LHCN-M2 (cell line): Measurements from ENCODE around the gene HOXB6. TPM values are rescaled to one million over a fixed set of nuclear protein-coding genes. Genes with fewer than 3 reads are reported as not detected.

Experiments used
- DNase-seq: peaks from one replicate; pipeline ENCODE4 v3.0.0-alpha.2; 2012; ENCODE audit warnings: low read depth
- total RNA-seq: library from RNA; depleted of rRNA; stranded (reverse); fragments of >200 nt; gene quantifications from 2 replicates; pipeline ENCODE4 v1.2.3, GENCODE V29; 2014

Gene HOXB6
- total RNA-seq, 1 experiment from 2014 or later: 24.9 TPM

DNA sequence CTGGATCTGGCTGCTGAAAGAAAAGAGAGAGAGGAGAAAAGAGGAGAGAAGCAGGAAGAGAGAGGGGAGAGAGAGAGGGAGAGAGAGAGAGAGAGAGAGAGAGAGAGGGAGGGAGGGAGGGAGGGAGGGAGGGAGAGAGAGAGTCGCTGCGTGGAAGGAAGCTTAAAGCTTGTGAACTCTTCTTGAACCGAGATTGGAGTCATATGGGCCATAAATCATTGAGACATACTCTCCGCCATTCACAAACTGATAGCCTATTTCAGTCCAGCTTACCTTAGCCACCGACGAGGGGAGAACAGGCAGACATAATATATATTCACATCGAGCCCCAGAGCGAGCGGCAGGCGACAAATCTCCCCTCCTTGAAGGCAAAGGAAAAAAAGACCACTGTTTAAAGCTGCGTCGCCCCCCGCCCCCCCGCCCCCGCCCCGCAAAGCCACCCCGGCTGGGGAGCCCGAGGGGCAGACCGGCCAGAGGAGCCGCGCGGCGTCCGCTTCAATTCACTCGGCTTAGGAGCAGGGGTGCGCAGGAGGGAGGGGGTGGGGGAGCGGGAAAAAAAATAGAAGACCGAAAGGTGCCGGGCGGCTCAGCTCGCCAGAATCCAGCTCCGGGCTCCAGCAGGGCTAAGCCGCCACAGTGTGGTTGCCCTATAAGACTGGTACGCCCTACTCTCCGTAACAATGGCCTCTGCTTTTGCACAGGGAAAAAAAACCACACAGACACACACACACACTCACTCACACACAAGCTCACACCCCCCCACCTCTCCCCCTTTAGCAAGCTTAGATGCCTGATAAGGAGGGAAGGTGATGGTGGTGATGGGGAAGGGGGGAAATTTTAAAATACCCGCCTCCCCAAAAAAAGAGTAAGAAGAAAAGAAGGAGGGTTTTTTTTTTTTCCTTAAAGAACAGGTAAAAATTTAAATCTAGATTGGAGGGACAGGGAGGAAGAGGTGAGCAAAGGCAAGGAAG is 49.2 kb downstream of the HOXB6 start:
- DNase-seq: peak; percentile 70

DNA sequence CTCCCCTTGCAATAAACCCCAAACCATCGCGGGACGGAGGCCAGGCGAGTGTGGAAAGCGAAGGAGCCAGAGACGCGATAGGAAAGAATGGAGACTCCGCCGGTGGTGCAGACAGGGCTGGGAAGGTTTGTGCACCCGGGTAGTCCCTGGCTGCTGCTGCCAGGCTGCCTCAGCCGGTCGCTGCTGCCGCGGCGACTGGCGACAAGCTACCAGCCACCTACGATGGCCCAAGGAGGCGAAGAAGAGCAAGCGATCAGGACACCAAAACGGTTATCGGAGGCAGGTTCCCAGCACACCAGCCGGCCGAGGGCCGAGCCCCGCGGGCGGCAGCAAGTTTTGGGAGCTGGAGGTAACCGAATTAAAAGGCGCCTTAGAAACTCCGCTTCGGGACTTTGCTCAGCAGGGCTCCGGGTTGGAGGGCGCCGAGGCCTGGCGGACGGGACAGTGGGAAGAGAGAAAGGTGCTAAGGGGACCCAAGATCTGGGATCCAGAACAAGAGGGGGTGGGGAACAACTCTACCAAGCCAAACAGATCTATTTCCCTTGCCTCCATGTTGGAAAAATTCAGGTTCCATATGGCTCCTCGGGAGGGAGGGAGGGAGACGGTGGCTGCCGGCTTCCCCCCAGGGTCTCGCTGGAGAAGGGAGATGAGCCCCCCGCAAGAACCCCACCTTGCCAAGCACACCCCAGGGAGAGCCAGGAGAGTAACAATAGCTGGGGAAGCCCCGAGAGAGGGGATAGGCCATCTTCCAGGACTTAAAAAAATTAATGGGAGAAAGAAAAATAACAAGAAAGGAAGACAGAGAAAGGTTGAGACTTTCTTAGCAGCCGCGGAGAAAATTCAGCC is 50.2 kb downstream of the HOXB6 start:
- no peak for DNase-seq

DNA sequence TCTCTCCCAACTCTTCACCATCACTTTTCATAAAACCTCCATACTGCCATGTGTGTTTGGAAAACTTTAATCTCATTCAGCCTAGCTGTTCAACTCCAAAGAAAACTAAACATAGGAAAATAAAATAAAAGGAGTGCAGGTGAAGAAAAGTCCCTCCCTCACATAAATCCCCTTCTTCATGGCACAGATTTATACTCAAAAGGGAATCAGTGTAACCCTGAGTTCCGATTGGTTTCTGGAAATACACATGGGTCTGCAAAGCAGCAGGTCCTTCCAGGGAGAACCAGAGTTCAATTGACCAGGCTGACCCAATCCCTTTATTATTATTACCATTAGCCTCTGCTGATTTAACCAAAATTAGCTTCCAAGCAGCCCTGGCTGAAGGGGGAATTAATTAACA is 51.0 kb downstream of the HOXB6 start:
- no peak for DNase-seq

DNA sequence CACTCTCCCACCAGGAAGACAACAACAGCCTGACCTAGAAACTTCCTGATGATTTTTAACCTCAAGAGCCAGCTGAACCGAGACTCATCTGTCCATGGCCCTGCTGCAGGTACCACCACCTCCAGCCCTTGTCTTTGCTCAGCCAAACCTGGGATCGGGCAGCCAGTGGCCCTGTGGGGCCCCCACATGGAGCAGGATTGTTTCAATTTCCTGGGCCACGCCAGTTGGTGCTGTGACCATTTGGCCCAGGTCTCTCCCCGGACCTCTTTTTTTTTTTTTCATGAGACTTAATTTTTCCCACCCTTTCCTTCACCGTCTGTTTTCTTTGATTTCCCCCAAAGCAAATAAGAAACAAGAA is 51.6 kb downstream of the HOXB6 start:
- DNase-seq: no peak

DNA sequence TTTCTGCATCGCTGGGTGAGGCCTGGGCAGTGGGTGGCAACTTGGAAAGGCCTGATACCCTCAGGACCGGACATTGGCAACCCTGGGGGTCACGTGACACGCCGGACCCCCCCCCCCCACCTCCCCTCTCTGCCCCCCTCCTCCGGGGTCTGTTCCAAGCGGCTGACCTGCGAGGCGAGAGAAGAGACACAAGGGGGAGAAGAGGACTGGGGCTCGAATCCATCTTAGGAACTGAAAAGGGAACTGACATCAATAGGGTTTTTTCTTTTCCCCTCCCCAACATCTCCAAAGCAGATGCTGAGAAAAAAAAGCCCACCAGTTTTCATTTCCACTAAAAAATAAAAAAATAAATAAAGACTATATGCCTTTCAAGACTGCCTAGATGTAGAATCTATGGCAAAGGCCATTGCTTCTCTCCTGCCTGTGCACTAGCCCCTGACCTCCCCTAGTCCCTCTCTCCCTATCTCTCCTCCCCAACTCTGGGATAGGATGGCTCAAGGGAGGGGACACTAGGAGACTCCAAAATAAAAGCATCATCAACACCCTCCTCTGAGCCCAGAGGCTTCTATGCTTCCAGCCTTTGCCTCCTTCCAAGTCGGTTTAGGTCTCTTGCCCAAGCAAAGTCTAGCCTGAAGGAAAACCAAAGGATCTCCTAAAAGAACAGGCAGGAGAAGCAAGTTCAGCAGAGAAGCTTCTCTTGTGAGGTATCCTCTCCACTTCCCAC is 52.2 kb downstream of the HOXB6 start:
- DNase-seq: no peak

DNA sequence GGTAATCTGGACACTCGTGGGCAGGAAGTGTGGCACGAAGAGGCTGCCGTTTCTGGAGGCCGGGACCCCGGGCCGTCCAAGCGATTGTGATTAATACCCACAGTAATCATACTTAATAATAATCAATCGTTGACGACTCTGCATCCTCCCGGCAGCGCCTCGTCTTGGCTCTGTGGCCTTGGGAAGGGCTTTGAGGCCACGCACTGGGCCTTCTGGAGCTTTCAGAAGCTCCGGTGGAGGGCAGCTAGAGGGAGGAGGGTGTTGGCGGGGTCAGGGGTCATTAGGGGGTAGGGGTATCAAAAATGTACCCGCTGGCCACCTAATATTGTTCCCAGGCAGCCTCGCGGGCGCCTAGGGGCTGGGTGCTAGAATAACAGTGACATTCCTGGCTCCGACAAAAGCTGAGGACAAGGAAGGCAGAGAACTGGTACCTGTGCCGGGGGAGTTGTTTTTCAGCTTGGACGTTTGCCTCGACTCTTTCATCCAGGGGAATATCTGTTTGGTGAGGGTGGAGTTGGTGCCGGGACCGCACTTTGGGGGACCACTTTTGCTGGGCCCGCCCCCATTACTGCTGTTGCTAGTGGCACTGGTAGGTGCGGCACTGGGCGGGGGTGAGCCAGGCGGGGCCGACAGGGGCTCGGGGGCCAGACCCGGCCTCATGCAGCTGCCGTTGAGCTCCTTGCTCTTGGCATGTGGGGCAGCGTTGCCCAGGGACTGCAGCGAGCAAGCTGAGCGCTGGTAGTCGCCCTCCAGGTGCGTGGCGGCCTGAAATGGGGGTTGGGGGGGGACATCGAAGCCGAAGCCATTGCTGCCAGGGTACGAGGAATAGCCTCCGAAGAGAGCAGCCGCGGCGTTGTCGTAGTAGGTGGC is 53.0 kb downstream of the HOXB6 start:
- DNase-seq: no peak

DNA sequence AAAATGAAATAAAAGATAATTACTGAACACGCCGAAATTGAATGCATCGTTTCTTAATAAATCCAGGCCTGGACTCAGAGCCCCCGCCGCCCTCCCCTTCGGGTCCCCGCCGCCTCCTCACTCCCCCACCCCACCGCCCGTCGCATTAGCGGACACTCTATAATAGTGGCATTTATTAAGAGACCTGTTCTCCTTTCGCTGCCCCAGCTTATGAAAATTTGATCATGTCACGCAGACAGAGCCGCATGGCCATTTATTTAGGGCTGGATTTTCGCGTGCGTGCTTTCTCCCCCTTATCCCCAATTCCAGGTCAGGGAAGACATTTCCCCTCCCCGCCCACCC is 53.6 kb downstream of the HOXB6 start:
- DNase-seq: no peak

DNA sequence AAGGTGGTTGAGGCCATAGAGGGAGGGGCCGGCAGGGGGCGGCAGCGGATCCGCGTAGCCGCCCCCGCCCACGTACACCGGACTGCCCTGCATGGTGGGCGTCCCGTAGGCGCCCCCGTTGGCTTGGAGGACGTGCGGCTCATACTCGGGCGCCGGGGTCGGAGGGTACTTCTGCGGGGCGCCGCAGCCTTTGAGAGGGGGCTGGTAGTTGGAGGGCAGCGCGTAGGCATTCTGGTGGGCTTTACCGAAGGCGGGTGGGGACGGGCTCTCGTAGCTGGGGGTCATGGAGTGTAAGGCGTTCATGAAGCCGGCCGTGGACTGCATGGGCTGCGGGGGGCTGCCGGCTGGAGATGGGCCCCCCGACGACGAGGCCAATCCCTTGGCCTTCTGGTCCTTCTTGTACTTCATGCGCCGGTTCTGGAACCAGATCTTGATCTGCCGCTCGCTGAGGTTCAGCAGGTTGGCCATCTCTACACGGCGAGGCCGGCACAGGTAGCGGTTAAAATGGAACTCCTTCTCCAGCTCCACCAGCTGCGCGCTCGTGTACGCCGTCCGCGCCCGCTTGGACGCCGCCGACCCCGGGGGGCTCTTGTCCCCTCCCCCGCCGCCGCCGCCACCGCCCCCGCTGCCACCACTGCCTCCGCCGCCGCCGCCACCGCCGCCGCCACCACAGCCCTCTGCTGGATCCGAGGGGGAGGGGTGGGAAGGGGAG is 54.1 kb downstream of the HOXB6 start:
- DNase-seq: no peak

DNA sequence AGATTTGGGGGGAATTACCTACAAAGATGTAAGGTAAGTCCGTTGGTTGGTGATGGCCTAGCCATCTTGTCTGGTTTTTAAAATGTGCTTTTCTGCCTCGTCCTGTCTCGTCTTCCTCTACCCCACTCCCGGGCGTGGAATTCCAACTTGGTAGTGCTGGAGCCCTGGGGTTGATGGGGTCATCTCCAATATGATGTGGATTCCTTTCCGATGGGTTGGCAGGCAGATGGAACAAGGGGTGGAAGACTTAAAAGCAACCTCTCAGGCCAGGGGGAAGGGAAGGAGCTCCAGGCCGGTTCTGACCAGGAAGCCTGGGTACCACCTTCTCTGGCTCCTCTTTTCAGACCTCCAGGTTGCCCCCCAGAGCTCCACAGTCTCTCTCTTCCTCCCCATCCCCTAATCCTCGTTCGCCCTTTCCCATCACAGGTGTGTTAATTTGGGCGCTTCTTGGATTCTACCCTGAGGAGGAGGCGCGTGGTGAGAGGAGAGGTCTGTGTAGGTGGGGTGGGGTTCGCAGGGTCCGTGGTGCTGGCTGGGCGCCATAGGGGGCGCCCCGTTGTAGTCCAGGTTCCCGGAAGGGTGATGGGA is 54.8 kb downstream of the HOXB6 start:
- DNase-seq: peak; percentile 42

DNA sequence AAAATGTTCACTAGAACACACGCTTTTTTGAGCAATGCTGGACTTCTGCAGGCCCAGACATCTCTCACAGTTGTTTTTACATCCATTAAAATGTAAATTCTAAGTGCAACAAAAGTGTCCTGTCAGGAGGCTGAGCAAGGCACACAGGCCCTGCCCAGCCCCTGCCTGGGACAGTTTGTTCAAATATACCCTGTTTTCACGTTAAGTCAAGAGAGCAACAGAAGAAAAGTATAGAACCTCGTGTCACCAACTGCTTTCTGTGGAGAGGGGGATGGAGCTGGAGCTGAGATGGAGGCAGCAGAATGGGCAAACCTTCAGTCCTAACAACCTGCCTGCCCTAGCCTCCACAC is 55.5 kb downstream of the HOXB6 start:
- no peak for DNase-seq

DNA sequence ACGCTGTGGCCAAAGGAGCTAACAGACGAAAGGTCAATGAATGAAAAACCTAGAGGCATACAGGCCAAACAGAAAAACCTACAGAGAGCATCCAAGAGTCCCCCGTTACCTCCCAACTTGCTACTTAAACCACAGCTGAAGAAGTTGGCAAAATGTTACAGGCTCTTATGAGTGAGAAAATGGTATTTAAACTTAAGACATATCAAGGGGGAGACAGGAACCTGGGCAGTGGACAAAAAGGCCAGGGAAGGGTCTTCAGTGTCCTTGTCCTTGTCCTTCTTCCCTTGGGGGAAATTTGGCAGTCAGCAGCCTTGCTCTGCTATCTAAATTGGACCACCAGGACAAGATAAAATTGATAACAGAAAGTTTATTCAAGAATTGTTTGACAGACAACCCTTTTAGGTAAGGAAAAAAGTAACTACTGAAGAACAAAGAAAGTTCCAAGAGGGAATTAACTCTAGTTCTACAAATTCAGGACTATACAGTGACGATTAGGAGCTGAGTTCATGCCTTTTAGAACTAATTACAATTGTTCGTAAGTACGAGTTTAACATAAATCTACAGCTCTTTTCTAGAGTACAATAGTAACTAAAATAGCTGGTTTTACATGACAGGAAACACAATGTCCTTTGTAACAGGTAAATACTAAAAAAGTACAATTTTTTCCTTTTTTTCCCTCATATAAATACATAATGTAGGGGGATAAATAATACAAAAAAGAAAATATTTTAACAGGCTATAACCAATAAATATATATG is 56.1 kb downstream of the HOXB6 start:
- DNase-seq: no peak

DNA sequence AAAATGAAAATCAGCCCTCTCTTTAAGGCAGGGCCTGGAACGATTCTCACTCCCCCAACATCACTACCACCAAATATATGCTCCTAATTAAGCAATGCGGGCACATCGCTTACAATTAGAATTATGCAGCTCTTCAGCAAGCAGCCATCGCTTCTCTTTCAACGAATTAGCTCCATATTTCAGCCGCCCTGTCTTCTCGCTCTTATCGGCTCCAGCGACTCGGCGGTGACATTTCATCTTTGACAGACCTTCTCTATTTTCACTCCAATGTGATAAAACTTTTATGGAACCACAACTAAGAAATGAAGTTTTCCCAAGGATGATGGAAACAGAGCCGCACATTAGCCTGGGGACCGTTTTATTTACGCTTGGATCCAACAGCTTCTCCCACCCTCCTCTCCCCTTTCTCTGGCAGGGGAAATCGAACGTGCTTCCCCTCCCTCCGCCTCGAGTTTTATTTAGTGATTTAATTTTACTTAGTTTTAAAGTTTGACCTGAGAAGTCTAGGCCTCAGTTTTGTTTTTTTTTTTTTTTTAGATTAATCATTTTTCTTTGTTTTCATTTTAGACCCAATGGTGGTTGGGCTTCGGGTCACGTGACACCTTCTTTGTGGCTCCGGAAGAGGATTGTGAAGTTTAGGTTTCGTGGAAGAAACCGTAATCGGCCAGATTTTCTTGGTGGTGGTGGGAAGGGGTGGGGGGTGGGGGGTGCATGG is 56.8 kb downstream of the HOXB6 start:
- DNase-seq: no peak

DNA sequence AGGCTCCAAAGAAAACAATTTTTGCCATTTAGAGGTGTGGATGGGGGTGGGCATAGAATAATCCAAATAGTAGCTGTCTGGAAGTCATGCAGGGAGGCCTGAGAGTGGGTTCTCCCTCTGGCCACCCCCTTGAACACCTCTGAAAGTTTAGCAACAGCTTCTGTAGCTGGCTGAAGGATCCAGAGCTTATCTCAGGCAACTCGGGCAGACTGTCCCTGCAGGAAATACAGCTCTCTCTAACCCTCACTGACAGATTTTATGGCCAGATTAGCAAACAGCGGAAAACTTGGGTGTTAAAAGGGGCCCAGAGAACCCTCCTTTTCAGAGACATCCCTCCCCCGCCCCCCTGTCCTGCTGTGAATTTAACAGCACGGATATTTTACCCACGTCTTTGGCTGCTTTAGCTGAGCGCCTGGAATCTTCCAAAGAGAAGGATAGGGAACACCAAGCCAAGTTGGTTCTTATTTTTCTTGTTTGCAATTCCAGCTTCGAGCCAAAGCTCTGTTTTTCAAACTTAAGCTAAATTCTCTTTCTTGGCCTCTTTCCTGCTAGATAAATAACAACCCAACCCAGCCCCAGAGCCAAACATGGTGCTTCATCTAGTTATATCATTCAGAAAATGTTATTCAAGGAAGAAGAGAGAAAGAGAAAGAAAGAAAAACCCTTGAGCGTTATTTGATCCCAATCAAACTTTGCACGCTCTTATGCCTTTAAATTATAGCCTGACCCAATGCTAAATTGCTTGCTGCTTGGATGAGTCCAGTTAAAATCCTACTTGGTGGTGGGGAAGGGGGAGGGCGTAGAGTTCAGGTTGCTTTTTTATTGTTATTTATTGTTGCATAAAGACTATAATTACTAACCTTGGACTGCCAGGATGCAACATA is 57.6 kb downstream of the HOXB6 start:
- no peak for DNase-seq

DNA sequence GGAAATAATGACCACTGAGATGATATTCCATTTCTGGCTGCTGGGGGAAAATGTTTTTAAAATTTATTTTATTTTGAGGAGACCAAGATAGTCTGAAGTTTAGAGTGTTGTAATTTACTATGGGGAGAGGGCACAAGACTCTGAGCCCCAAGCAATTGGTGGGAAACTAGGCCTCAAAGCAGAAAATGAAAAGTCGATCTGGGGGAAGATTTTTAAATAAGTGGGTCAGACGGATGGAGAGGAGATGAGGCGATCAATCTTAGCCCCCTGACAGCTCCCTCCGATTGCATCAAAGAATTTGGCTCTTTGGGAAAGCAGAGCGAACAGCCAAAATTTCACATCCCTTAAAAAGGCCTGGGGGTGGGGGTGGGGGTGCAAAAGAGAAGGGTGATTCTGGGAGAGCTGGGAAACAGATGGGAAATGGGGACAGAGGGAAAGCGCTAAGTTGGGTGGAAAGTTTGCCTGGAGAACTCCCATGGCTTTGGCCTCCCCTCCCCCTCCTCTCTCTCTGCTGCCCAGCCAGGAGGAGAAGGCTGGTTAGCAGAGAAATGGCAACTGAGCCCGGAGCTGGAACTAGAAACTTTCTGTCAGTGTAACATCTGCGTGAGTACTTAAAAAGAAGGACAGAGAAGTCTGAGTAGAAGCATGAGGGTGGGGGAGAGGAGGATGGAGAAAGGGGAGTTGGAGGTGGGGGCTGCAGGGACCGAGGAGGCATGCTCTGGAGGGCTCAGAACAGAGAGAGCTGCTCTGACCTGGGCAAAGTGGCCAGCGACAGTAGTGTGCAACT is 58.5 kb downstream of the HOXB6 start:
- DNase-seq: peak; percentile 53
